Trophoblast cell (in vitro differentiated cells and primary cell): ENCODE measurements around the gene MYH15.
"Not testable (repeated sequence)": the region's sequence is repeated elsewhere in the genome, so short reads cannot be mapped to it uniquely, and the experiment has no call there.

Source experiments
- DNase-seq, 2 donors: peaks; one replicate each; pipeline ENCODE4 v3.0.0-alpha.2; 2016
- H2AFZ ChIP-seq: 2 replicates; pipeline ENCODE4 v1.6.1; 2013; ENCODE audit warnings: low read length, moderate library complexity, mild to moderate bottlenecking; ENCODE audit not compliant: insufficient read depth, poor library complexity
- H2AK5ac ChIP-seq: 2 replicates; pipeline ENCODE4 v1.6.1; 2013; ENCODE audit warnings: mild to moderate bottlenecking, low read length
- H2BK120ac ChIP-seq: 2 replicates; pipeline ENCODE4 v1.6.1; 2013; ENCODE audit warnings: low read length, mild to moderate bottlenecking, moderate library complexity; ENCODE audit not compliant: insufficient read depth, poor library complexity
- H2BK12ac ChIP-seq: 2 replicates; pipeline ENCODE4 v1.6.1; 2013; ENCODE audit warnings: mild to moderate bottlenecking, low read length, moderate library complexity
- H2BK5ac ChIP-seq: 2 replicates; pipeline ENCODE4 v1.6.1; 2013; ENCODE audit warnings: low read length, low read depth, moderate library complexity, mild to moderate bottlenecking; ENCODE audit not compliant: poor library complexity
- H3K14ac ChIP-seq: 2 replicates; pipeline ENCODE4 v1.6.1; 2013; ENCODE audit warnings: mild to moderate bottlenecking, low read length
- H3K18ac ChIP-seq: 2 replicates; pipeline ENCODE4 v1.6.1; 2013; ENCODE audit warnings: mild to moderate bottlenecking, low read length
- H3K23ac ChIP-seq: 2 replicates; pipeline ENCODE4 v1.6.1; 2013; ENCODE audit warnings: low read length
- H3K27ac ChIP-seq: 2 replicates; pipeline ENCODE4 v1.5.1; 2013; ENCODE audit warnings: low read depth, mild to moderate bottlenecking, inconsistent platforms, low read length, moderate library complexity
- H3K27me3 ChIP-seq: 2 replicates; pipeline ENCODE4 v1.6.1; 2013; ENCODE audit warnings: inconsistent platforms, mild to moderate bottlenecking, low read length, moderate library complexity; ENCODE audit not compliant: insufficient read depth
- H3K36me3 ChIP-seq, 2 experiments: 1 replicate in 1 of 2; 2 replicates in 1 of 2; pipeline ENCODE4 v1.6.1; 2013; ENCODE audit warnings: low read length in 2 of 2, mild to moderate bottlenecking in 2 of 2, moderate library complexity in 1 of 2; ENCODE audit not compliant: insufficient read depth in 2 of 2, control insufficient read depth in 1 of 2
- H3K4ac ChIP-seq: 2 replicates; pipeline ENCODE4 v1.6.1; 2013; ENCODE audit warnings: low read depth, mild to moderate bottlenecking, low read length, moderate library complexity
- H3K4me1 ChIP-seq, 2 experiments: 1 replicate in 1 of 2; 2 replicates in 1 of 2; pipeline ENCODE4 v1.6.1; 2013; ENCODE audit warnings: low read length in 2 of 2, mild to moderate bottlenecking in 2 of 2, moderate library complexity in 1 of 2; ENCODE audit not compliant: insufficient read depth in 2 of 2, control insufficient read depth in 1 of 2
- H3K4me2 ChIP-seq: 2 replicates; pipeline ENCODE4 v1.6.1; 2013; ENCODE audit warnings: inconsistent platforms, mild to moderate bottlenecking, low read length, moderate library complexity
- H3K4me3 ChIP-seq: 2 replicates; pipeline ENCODE4 v1.5.1; 2013; ENCODE audit warnings: mild to moderate bottlenecking, low read depth, low read length, inconsistent platforms
- H3K79me1 ChIP-seq: one replicate; pipeline ENCODE4 v1.6.1; 2013; ENCODE audit warnings: low read length
- H3K79me2 ChIP-seq: 2 replicates; pipeline ENCODE4 v1.6.1; 2013; ENCODE audit warnings: low read length, mild to moderate bottlenecking; ENCODE audit not compliant: control insufficient read depth, insufficient read depth, poor library complexity
- H3K9ac ChIP-seq: 2 replicates; pipeline ENCODE4 v1.6.1; 2013; ENCODE audit warnings: mild to moderate bottlenecking, low read length
- H3K9me3 ChIP-seq: 2 replicates; pipeline ENCODE4 v1.6.1; 2013; ENCODE audit warnings: low read depth, mild to moderate bottlenecking, control low read depth, inconsistent platforms, low read length; ENCODE audit not compliant: insufficient read depth
- H4K12ac ChIP-seq: 2 replicates; pipeline ENCODE4 v1.6.1; 2013; ENCODE audit warnings: low read depth, mild to moderate bottlenecking, low read length, moderate library complexity
- H4K8ac ChIP-seq: 2 replicates; pipeline ENCODE4 v1.6.1; 2013; ENCODE audit warnings: low read depth, mild to moderate bottlenecking, low read length, moderate library complexity
- H4K91ac ChIP-seq: one replicate; pipeline ENCODE4 v1.6.1; 2013; ENCODE audit warnings: low read depth, mild to moderate bottlenecking, low read length, moderate library complexity
- WGBS: extraction: QIAGEN DNeasy Blood & Tissue Kit; methylation state at CpG from one replicate; pipeline ENCODE4 v1.1.7; 2013; ENCODE audit warnings: missing lambda C conversion rate; ENCODE audit not compliant: insufficient read length, insufficient coverage; ENCODE audit errors: extremely low coverage; 5-methylcytosine and 5-hydroxymethylcytosine counted together

MYH15 gene

DNA sequence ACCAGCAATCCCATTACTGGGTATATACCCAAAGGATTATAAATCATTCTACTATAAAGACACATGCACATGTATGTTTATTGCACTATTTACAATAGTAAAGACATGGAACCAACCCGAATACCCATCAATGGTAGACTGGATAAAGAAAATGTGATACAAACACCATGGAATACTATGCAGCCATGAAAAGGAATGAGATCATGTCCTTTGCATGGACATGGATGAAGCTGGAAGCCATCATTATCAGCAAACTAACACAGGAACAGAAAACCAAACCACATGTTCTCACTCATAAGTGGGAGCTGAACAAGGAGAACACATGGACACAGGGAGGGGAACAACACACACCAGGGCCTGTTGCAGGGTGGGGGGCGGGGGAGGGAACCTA, 131.4 kb downstream of the MYH15 start:
- H3K4ac ChIP-seq, H2BK120ac ChIP-seq, H3K27ac ChIP-seq, H4K12ac ChIP-seq, H3K4me3 ChIP-seq, H3K79me1 ChIP-seq, H3K9me3 ChIP-seq, H3K23ac ChIP-seq, H3K27me3 ChIP-seq, H2BK12ac ChIP-seq, H4K91ac ChIP-seq, H3K18ac ChIP-seq, H2AK5ac ChIP-seq, H2AFZ ChIP-seq, H3K4me2 ChIP-seq, DNase-seq, H3K79me2 ChIP-seq, H3K36me3 ChIP-seq, H4K8ac ChIP-seq, H2BK5ac ChIP-seq, H3K9ac ChIP-seq, H3K14ac ChIP-seq, H3K4me1 ChIP-seq: not testable (repeated sequence)
- WGBS, result no CpG with 5 or more reads among the region's 2 CpGs

DNA sequence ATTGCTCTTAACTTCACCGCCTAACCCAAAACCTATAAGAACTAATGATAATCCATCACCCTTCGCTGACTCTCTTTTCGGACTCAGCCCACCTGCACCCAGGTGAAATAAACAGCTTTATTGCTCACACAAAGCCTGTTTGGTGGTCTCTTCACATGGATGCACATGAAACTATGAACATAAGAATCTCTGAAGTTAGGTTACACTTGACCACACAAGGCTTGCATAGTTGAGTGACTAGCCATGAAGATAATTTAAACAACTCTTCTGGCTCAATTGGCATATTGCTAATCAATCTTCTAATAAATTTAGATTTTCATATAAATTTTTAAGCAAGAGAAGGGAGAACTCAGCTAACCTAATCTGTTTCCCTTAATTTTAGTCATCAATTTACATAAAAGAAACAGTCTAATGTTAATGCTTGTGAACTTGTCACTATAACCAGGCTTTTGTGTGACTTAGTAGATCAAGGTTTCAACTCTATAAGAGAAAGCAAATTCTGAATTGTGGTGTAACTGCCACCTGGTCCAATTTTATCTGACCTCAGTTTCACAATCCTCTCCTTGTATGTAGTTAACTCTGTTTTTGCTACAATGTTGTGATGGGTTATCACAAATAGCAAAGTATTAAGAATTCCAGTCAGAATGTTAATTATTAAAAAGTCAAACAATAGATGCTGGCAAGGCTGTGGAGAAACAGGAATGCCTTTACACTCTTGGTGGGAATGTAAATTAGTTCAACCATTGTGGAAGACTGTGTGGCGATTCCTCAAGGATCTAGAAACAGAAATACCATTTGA, 132.0 kb downstream of the MYH15 start:
- Histone ChIP-seq H4K91ac (no peak overlapping the region), H3K14ac (no peak overlapping the region), H4K8ac (no peak overlapping the region), H2BK120ac (no peak overlapping the region), H3K4me3 (no peak overlapping the region), H4K12ac (no peak overlapping the region), H3K4ac (no peak overlapping the region), H3K18ac (no peak overlapping the region), H3K4me2 (no peak overlapping the region), H3K4me1 (peaks cover 0 to 2% of the 10 kb centered on the region in 2 experiments), H3K79me2 (no peaks in the 10 kb centered on the region), H3K27ac (no peak overlapping the region), H2AFZ (no peak overlapping the region), H2BK5ac (no peak overlapping the region), H3K9me3 (no peaks in the 10 kb centered on the region), H3K79me1 (no peaks in the 10 kb centered on the region), H2BK12ac (no peak overlapping the region), H3K27me3 (no peaks in the 10 kb centered on the region), H3K9ac (no peak overlapping the region), H3K36me3 (no peaks in the 10 kb centered on the region), H2AK5ac (no peak overlapping the region), H3K23ac (no peak overlapping the region)
- no CpG with 5 or more reads among the region's 4 CpGs for WGBS
- no peak for DNase-seq

DNA sequence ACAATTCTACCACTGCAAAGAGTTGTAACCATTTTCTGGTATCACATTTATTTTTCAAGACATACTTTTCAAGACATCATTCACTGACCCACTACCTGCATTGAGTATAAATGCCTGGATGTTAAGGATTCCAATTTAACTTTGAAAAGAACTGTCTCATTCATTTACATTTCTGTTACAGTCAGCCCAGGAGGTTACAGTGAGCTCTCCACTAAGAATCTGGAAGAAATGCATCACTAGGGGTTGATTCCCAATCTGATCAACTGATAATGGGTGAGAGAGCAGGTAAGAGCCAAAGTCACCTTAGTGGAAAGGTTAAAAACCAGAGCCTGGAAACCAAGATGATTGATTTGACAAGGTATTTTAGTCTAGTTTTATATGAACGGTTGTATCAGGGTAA, 133.0 kb downstream of the MYH15 start:
- Histone ChIP-seq H4K91ac (no peak overlapping the region), H3K23ac (no peak overlapping the region), H3K4me2 (no peak overlapping the region), H3K79me2 (no peaks in the 10 kb centered on the region), H3K79me1 (no peaks in the 10 kb centered on the region), H3K14ac (no peak overlapping the region), H4K8ac (no peak overlapping the region), H3K36me3 (no peaks in the 10 kb centered on the region), H2BK5ac (no peak overlapping the region), H4K12ac (no peak overlapping the region), H3K9ac (no peak overlapping the region), H3K27me3 (no peaks in the 10 kb centered on the region), H3K4ac (no peak overlapping the region), H2BK120ac (no peak overlapping the region), H3K4me3 (no peak overlapping the region), H3K4me1 (peaks cover 0 to 2% of the 10 kb centered on the region in 2 experiments), H2AFZ (no peak overlapping the region), H2AK5ac (no peak overlapping the region), H2BK12ac (no peak overlapping the region), H3K27ac (no peak overlapping the region), H3K9me3 (no peaks in the 10 kb centered on the region), H3K18ac (no peak overlapping the region)
- WGBS, result no CpG with 5 or more reads among the region's 1 CpG
- no peak for DNase-seq

GRCh38 chr3:108376026-108376425, 134.4 kb downstream of the MYH15 start:
- H2BK12ac ChIP-seq, result no peak overlapping the region
- H3K9me3 ChIP-seq, result no peaks in the 10 kb centered on the region
- H3K79me1 ChIP-seq, result no peaks in the 10 kb centered on the region
- H2AK5ac ChIP-seq, result no peak overlapping the region
- no peak overlapping the region for H3K4ac ChIP-seq
- H3K9ac ChIP-seq, result no peak overlapping the region
- no peaks in the 10 kb centered on the region for H3K27me3 ChIP-seq
- no peak overlapping the region for H2BK120ac ChIP-seq
- no peak overlapping the region for H3K27ac ChIP-seq
- H3K79me2 ChIP-seq, result no peaks in the 10 kb centered on the region
- H2AFZ ChIP-seq, result no peak overlapping the region
- no peak overlapping the region for H2BK5ac ChIP-seq
- no peaks in the 10 kb centered on the region for H3K4me1 ChIP-seq
- H4K91ac ChIP-seq, result no peak overlapping the region
- no CpG with 5 or more reads among the region's 1 CpG for WGBS
- no peak overlapping the region for H3K14ac ChIP-seq
- H3K23ac ChIP-seq, result no peak overlapping the region
- H4K8ac ChIP-seq, result no peak overlapping the region
- no peak for DNase-seq
- H3K18ac ChIP-seq, result no peak overlapping the region
- no peaks in the 10 kb centered on the region for H3K36me3 ChIP-seq
- H4K12ac ChIP-seq, result no peak overlapping the region
- no peak overlapping the region for H3K4me3 ChIP-seq
- H3K4me2 ChIP-seq, result no peak overlapping the region
